ENCODE measurements around the gene MYO18A. TPM values are rescaled to one million over a fixed set of nuclear protein-coding genes. Genes with fewer than 3 reads are reported as not detected.

The MYO18A gene
- total RNA-seq, 1 donor from 2014 or later, result 79.9 TPM

- H3K36me3 Mint-ChIP-seq (ENCODE audit: low read depth, unreplicated experiment), result no peaks in the 10 kb centered on the region
- H3K4me1 Mint-ChIP-seq (ENCODE audit: unreplicated experiment), result no peaks in the 10 kb centered on the region
- peaks cover 2% of the 10 kb centered on the region for H3K27me3 Mint-ChIP-seq (ENCODE audit: unreplicated experiment)
- H3K4me3 Mint-ChIP-seq (ENCODE audit: unreplicated experiment), result no peak overlapping the region
- no peak for TF ChIP-seq CTCF (IDR thresholded peaks at IDR 0.05; ENCODE audit: unreplicated experiment)
- H3K27ac Mint-ChIP-seq (ENCODE audit: unreplicated experiment), result no peak overlapping the region
- no peak for DNase-seq (ENCODE audit: low spot score)
- no peaks in the 10 kb centered on the region for H3K9me3 Mint-ChIP-seq (ENCODE audit: unreplicated experiment)
Observed at GRCh38 chr17:29197516-29198272, 17.5 kb upstream of the MYO18A start.

- H3K4me3 Mint-ChIP-seq (ENCODE audit: unreplicated experiment), result no peak overlapping the region
- H3K36me3 Mint-ChIP-seq (ENCODE audit: low read depth, unreplicated experiment), result no peaks in the 10 kb centered on the region
- DNase-seq (ENCODE audit: low spot score), result no peak
- peaks cover 6% of the 10 kb centered on the region for H3K27me3 Mint-ChIP-seq (ENCODE audit: unreplicated experiment)
- no peaks in the 10 kb centered on the region for H3K4me1 Mint-ChIP-seq (ENCODE audit: unreplicated experiment)
- H3K9me3 Mint-ChIP-seq (ENCODE audit: unreplicated experiment), result no peaks in the 10 kb centered on the region
- no peak for TF ChIP-seq CTCF (IDR thresholded peaks at IDR 0.05; ENCODE audit: unreplicated experiment)
- no peak overlapping the region for H3K27ac Mint-ChIP-seq (ENCODE audit: unreplicated experiment)
Observed at GRCh38 chr17:29196769-29197515, 16.7 kb upstream of the MYO18A start.

DNA sequence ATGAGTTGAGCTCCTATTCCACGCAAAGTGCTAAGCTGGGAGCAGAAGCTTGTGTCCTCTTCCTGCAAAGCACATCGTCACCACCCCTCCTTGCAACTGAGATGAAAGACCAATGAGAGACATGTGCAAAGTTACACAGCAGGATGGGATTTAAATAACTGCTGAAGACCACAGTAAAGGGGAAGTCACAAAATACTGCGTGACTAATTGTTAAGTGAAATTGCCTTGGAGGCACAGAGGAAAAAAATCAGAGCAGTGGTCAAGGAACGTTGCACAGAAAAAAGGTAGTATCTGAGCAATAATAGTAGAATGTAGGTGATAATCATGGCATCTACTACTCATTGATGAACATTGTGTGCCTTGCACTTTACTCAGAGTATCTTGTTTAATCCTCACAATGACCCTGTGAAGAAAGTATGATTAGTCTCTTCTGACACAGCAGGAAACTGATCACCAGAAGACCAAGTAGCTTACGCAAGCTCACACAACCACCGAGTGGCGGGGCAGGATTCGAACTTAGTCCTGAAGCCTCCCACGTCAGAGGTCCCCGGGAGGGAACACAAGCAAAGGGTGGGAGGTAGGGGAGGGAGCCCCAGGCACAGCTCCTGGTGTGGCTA is 15.4 kb upstream of the MYO18A start:
- H3K27me3 Mint-ChIP-seq (ENCODE audit: unreplicated experiment), result peaks cover 6% of the 10 kb centered on the region
- H3K9me3 Mint-ChIP-seq (ENCODE audit: unreplicated experiment), result no peaks in the 10 kb centered on the region
- no peak for DNase-seq (ENCODE audit: low spot score)
- no peaks in the 10 kb centered on the region for H3K4me1 Mint-ChIP-seq (ENCODE audit: unreplicated experiment)
- TF ChIP-seq CTCF (IDR thresholded peaks at IDR 0.05; ENCODE audit: unreplicated experiment), result no peak
- H3K27ac Mint-ChIP-seq (ENCODE audit: unreplicated experiment), result no peak overlapping the region
- no peaks in the 10 kb centered on the region for H3K36me3 Mint-ChIP-seq (ENCODE audit: low read depth, unreplicated experiment)
- no peak overlapping the region for H3K4me3 Mint-ChIP-seq (ENCODE audit: unreplicated experiment)

DNA sequence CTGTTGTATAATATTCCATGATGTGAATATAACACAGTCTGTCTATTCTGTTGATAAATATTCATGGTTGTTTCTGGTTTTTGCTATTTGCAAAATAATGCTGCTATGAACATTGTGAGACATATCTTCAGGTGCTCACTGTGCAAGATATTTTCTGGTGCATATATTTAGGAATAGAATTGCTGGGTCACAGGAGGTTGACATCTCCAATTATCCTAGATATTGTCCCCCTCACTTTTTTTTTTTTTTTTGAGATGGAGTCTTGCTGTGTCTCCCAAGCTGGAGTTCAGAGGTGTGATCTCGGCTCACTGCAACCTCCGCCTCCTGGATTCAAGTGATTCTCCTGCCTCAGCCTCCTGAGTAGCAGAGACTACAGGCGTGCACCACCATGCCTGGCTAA is 14.5 kb upstream of the MYO18A start:
- no peak overlapping the region for H3K4me3 Mint-ChIP-seq (ENCODE audit: unreplicated experiment)
- peaks cover 6% of the 10 kb centered on the region for H3K27me3 Mint-ChIP-seq (ENCODE audit: unreplicated experiment)
- no peak for DNase-seq (ENCODE audit: low spot score)
- no peak overlapping the region for H3K27ac Mint-ChIP-seq (ENCODE audit: unreplicated experiment)
- no peak for TF ChIP-seq CTCF (IDR thresholded peaks at IDR 0.05; ENCODE audit: unreplicated experiment)
- H3K36me3 Mint-ChIP-seq (ENCODE audit: low read depth, unreplicated experiment), result no peaks in the 10 kb centered on the region
- H3K9me3 Mint-ChIP-seq (ENCODE audit: unreplicated experiment), result no peaks in the 10 kb centered on the region
- no peaks in the 10 kb centered on the region for H3K4me1 Mint-ChIP-seq (ENCODE audit: unreplicated experiment)
